SKM-1 treated with dmso at 0.1 percent for 144 hours (cell line): ENCODE measurements around the gene GNA15.
"Not testable (repeated sequence)": the region's sequence is repeated elsewhere in the genome, so short reads cannot be mapped to it uniquely, and the experiment has no call there.

ENCODE experiments used
- DNase-seq: peaks from one replicate; lab custom pipeline; 2025; ENCODE audit not compliant: unreplicated experiment; lab: John Stamatoyannopoulos, UW

Gene GNA15

GRCh38 chr19:3189702-3190469 lies 54.1 kb downstream of the GNA15 start:
- DNase-seq, result no peak

- no peak for DNase-seq
Measured at GRCh38 chr19:3190470-3190770, 54.6 kb downstream of the GNA15 start.

GRCh38 chr19:3190921-3191805 lies 55.3 kb downstream of the GNA15 start:
- no peak for DNase-seq

- not testable (repeated sequence) for DNase-seq
Measured at GRCh38 chr19:3191806-3192104, 55.9 kb downstream of the GNA15 start.

- no peak for DNase-seq
Measured at GRCh38 chr19:3192228-3192635, 56.4 kb downstream of the GNA15 start.

GRCh38 chr19:3192684-3193083 lies 56.9 kb downstream of the GNA15 start:
- no peak for DNase-seq

- DNase-seq, result no peak
Measured at GRCh38 chr19:3193256-3194105, 57.6 kb downstream of the GNA15 start.

GRCh38 chr19:3194106-3195087 lies 58.6 kb downstream of the GNA15 start:
- no peak for DNase-seq

- DNase-seq, result no peak
Measured at GRCh38 chr19:3196064-3196932, 60.5 kb downstream of the GNA15 start.

- DNase-seq, result no peak
Measured at GRCh38 chr19:3196933-3197205, 61.0 kb downstream of the GNA15 start.

- DNase-seq, result no peak
Measured at GRCh38 chr19:3198901-3199700, 63.3 kb downstream of the GNA15 start.

- DNase-seq, result no peak
Measured at GRCh38 chr19:3201072-3201700, 65.4 kb downstream of the GNA15 start.

GRCh38 chr19:3201911-3202310 lies 66.1 kb downstream of the GNA15 start:
- no peak for DNase-seq

GRCh38 chr19:3202346-3202745 lies 66.5 kb downstream of the GNA15 start:
- DNase-seq, result no peak

- not testable (repeated sequence) for DNase-seq
Measured at GRCh38 chr19:3202895-3203294, 67.1 kb downstream of the GNA15 start.

- DNase-seq, result no peak
Measured at GRCh38 chr19:3203805-3204645, 68.2 kb downstream of the GNA15 start.

GRCh38 chr19:3204646-3205275 lies 68.9 kb downstream of the GNA15 start:
- no peak for DNase-seq
